GM12801 (cell line): Measurements from ENCODE around the gene GNG7.

ENCODE experiments used
- CTCF ChIP-seq: IDR thresholded peaks from one replicate; pipeline ENCODE4 v1.5.1; 2011; ENCODE audit warnings: control low read depth; ENCODE audit not compliant: insufficient read length; ENCODE audit errors: extremely low read depth

The GNG7 gene

GRCh38 chr19:2540251-2540645 is 162.2 kb downstream of the GNG7 start:
- TF ChIP-seq CTCF: no peak

DNA sequence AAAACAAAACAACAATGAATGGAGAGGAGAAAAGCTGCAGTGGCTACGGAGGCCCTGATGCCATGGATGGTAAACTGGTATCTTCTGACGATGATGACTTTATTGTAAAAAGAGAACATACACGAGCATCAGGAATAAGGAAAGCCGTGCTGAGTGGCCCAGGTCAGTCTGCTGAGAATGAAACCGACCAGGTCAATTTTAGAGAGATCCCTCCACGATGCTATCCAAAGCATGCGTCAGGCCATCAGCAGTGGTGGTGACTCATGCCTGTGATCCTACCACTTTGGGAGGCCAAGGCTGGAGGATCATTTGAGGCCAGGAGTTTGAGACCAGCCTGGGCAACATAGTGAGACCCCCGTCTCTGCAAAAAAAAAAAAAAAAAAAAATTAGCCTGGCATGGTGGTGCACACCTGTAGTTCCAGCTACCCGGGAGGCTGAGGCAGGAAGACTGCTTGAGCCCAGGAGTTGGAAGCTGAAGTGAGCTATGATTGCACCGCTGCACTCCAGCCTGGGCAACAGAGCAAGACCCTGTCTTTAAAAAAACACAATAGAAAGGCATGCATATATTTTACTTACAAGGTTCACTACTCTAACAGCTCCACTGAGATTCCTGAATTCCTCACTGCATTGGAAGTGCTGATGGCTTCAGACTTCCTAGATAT is 164.3 kb downstream of the GNG7 start:
- no peak for TF ChIP-seq CTCF

DNA sequence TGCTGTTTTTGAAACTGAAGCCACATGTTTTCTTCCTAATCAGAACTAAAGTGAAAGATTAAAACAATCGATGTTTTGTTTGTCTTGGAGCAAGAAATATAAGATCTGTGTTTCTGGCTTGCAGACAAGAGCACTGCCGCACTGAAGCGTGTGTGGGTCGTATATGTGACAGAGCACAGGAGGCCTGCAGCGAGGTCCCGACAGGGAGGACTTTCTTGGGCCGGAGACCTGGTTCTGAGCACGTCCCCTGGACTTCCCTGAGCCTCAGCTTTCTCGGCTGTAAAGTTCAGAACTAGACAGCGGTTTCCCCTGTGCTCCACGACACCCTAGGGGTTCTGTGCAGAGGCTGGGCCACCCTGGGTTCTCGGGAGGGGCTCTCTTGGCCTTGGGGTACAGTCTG is 166.0 kb downstream of the GNG7 start:
- TF ChIP-seq CTCF: no peak

GRCh38 chr19:2534423-2535013 is 168.0 kb downstream of the GNG7 start:
- no peak for TF ChIP-seq CTCF

GRCh38 chr19:2533686-2534422 is 168.6 kb downstream of the GNG7 start:
- TF ChIP-seq CTCF: no peak

GRCh38 chr19:2533072-2533425 is 169.4 kb downstream of the GNG7 start:
- TF ChIP-seq CTCF: no peak

DNA sequence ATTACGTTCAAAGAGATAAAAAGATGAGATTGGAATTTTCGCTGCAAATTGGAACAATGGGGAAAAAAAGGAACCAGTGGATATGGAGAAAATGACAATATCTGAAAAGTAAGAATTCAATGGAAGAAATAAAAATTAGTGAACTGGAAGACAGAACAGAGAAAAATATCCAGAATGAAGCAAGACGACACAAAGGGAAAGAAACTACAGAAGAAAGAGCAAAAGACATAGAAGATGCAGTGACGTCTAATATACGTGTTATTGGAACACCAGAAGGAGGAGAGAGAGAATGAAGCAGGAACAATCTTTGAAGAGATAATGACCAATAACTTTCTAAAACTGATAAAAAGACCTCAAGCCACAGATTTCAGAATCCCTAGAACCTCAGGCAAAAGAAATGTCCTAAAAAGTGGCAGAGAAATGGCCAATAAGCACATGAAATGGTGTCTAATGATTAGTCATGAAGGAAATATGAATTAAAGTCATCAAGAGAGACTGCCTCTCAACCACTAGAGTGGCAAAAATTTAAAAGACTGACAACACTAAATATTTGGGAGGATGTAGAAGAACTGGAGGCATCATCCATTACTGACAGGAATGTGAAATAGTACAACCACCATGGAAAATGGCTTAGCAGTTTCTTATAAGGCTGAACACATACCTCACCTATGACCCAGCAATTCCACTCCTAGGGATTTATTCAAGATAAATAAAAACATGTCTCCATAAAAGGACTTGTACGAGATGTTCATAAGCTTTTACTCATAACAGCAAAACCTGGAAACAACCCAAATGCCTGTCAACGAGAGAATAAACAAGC is 170.0 kb downstream of the GNG7 start:
- TF ChIP-seq CTCF: no peak
